WTC11 (cell line): ENCODE measurements around the gene SLC13A4. TPM values are rescaled to one million over a fixed set of nuclear protein-coding genes. Genes with fewer than 3 reads are reported as not detected.

Source experiments
- ATAC-seq: fragments of 200-7000 bp; cut with Tn5 transposase; 2 replicates; pipeline ENCODE4 v1.10.0; 2021; ENCODE audit warnings: mild to moderate bottlenecking, moderate library complexity
- CTCF ChIA-PET: fragments of 300-600 bp; sonication (Branson Sonifier 250); formaldehyde crosslinking; loops from one replicate; lab custom pipeline; 2021; ENCODE audit warnings: antibody characterized with exemption; lab: Charles Lee
- POLR2A ChIA-PET: fragments of 350-600 bp; sonication (Branson Sonifier 250); formaldehyde crosslinking; loops from one replicate; lab custom pipeline; 2021; ENCODE audit warnings: antibody characterized with exemption; lab: Charles Lee
- DNase-seq: peaks from one replicate; pipeline ENCODE4 v3.0.0; 2021; ENCODE audit warnings: low spot score
- H3K27ac Mint-ChIP-seq: 2 replicates; pipeline ENCODE4 v1.8.0; 2021; ENCODE audit warnings: mixed read lengths
- H3K27me3 Mint-ChIP-seq: 2 replicates; pipeline ENCODE4 v1.8.0; 2021; ENCODE audit warnings: low read depth, mild to moderate bottlenecking, moderate library complexity, mixed read lengths
- H3K36me3 Mint-ChIP-seq: 2 replicates; pipeline ENCODE4 v1.8.0; 2021; ENCODE audit warnings: mixed read lengths
- H3K4me1 Mint-ChIP-seq: 2 replicates; pipeline ENCODE4 v1.8.0; 2022; ENCODE audit warnings: mixed read lengths
- H3K4me3 Mint-ChIP-seq: 2 replicates; pipeline ENCODE4 v1.8.0; 2021; ENCODE audit warnings: mild to moderate bottlenecking, moderate library complexity, mixed read lengths
- H3K9me3 Mint-ChIP-seq: 2 replicates; pipeline ENCODE4 v1.8.0; 2021; ENCODE audit warnings: mixed read lengths
- ARID4B ChIP-seq: sonication (generic); formaldehyde crosslinking; IDR thresholded peaks from 2 replicates; pipeline ENCODE4 v1.8.0; 2023; ENCODE audit warnings: missing genetic modification reagents, mild to moderate bottlenecking, borderline replicate concordance
- E2F4 ChIP-seq: sonication (generic); formaldehyde crosslinking; IDR thresholded peaks from 2 replicates; pipeline ENCODE4 v1.8.1; 2022; ENCODE audit warnings: low read depth, mild to moderate bottlenecking, moderate library complexity, missing genetic modification reagents, borderline replicate concordance
- ETV6 ChIP-seq: sonication (generic); formaldehyde crosslinking; IDR thresholded peaks from 2 replicates; pipeline ENCODE4 v1.8.1; 2022; ENCODE audit warnings: mild to moderate bottlenecking, missing genetic modification reagents
- HMGXB4 ChIP-seq: sonication (generic); formaldehyde crosslinking; IDR thresholded peaks from 2 replicates; pipeline ENCODE4 v1.8.1; 2023; ENCODE audit warnings: mild to moderate bottlenecking, moderate library complexity, missing genetic modification reagents
- MYBL2 ChIP-seq: sonication (generic); formaldehyde crosslinking; IDR thresholded peaks from 2 replicates; pipeline ENCODE4 v1.8.1; 2023; ENCODE audit warnings: mild to moderate bottlenecking, moderate library complexity, missing genetic modification reagents
- NFE2L1 ChIP-seq: sonication (generic); formaldehyde crosslinking; IDR thresholded peaks from 2 replicates; pipeline ENCODE4 v1.8.1; 2023; ENCODE audit warnings: missing genetic modification reagents
- NR1H2 ChIP-seq: sonication (generic); formaldehyde crosslinking; IDR thresholded peaks from 2 replicates; pipeline ENCODE4 v1.9.0; 2021; ENCODE audit warnings: mild to moderate bottlenecking, moderate library complexity, missing genetic modification reagents
- RORB ChIP-seq: fragments of 250-450 bp; sonication (Bioruptor Pico); IDR thresholded peaks from 2 replicates; pipeline ENCODE4 v1.9.0; 2021; ENCODE audit warnings: mild to moderate bottlenecking
- TEAD1 ChIP-seq: sonication (generic); formaldehyde crosslinking; IDR thresholded peaks from 2 replicates; pipeline ENCODE4 v1.8.0; 2022; ENCODE audit warnings: mild to moderate bottlenecking, missing genetic modification reagents
- ZNF263 ChIP-seq: sonication (generic); formaldehyde crosslinking; IDR thresholded peaks from 2 replicates; pipeline ENCODE4 v1.8.1; 2022; ENCODE audit warnings: low read depth, mild to moderate bottlenecking, moderate library complexity, missing genetic modification reagents
- ZNF281 ChIP-seq: sonication (generic); formaldehyde crosslinking; IDR thresholded peaks from 2 replicates; pipeline ENCODE4 v1.8.0; 2023; ENCODE audit warnings: mild to moderate bottlenecking, missing genetic modification reagents
- ZNF317 ChIP-seq: sonication (generic); formaldehyde crosslinking; IDR thresholded peaks from 2 replicates; pipeline ENCODE4 v1.8.1; 2023; ENCODE audit warnings: low read depth, mild to moderate bottlenecking, moderate library complexity, missing genetic modification reagents, borderline replicate concordance
- ZNF532 ChIP-seq: fragments of 250-450 bp; sonication (Bioruptor Pico); IDR thresholded peaks from 2 replicates; pipeline ENCODE4 v1.9.0; 2021; ENCODE audit warnings: mild to moderate bottlenecking, borderline replicate concordance
- ZNF671 ChIP-seq: fragments of 250-450 bp; sonication (Bioruptor Pico); IDR thresholded peaks from 2 replicates; pipeline ENCODE4 v1.8.0; 2021; ENCODE audit warnings: mild to moderate bottlenecking
- total RNA-seq: library from RNA; stranded (reverse); gene quantifications from 3 replicates; pipeline ENCODE4 v1.2.3, GENCODE V29; 2021

The SLC13A4 gene
- total RNA-seq, 1 experiment from 2014 or later, result 1.6 TPM

- Mint-ChIP-seq H3K4me3 (no peak overlapping the region), H3K9me3 (no peaks in the 10 kb centered on the region), H3K4me1 (peaks cover 6% of the 10 kb centered on the region), H3K36me3 (peaks cover 11% of the 10 kb centered on the region), H3K27ac (no peak overlapping the region)
- ATAC-seq, result no peak
- CTCF ChIA-PET, result no interaction called here
- DNase-seq, result no peak
- POLR2A ChIA-PET, result no interaction called here
- TF ChIP-seq MYBL2 (CRISPR knock-in tag), result no peak
- TF ChIP-seq E2F4 (CRISPR knock-in tag), result no peak
- TF ChIP-seq NFE2L1 (CRISPR knock-in tag), result no peak
- TF ChIP-seq RORB, result no peak
- TF ChIP-seq ZNF263 (CRISPR knock-in tag), result no peak
- TF ChIP-seq ZNF317 (CRISPR knock-in tag), result no peak
- TF ChIP-seq TEAD1 (CRISPR knock-in tag), result no peak
- no peak for TF ChIP-seq ARID4B (CRISPR knock-in tag)
- no peak for TF ChIP-seq ETV6 (CRISPR knock-in tag)
- no peak for TF ChIP-seq ZNF281
- no peak for TF ChIP-seq HMGXB4 (CRISPR knock-in tag)
- TF ChIP-seq NR1H2 (CRISPR knock-in tag), result no peak
- TF ChIP-seq ZNF671, result no peak
- TF ChIP-seq ZNF532 (CRISPR knock-in tag), result no peak
- TF ChIP-seq, all 79 proteins: peak for 0
- H3K27me3 Mint-ChIP-seq, result no peaks in the 10 kb centered on the region
Measured at GRCh38 chr7:135678612-135679575, 49.1 kb downstream of the SLC13A4 start.
